OCI-LY3 (cell line): Measurements from ENCODE around the gene PHF3.

ENCODE experiments used
- H2AFZ ChIP-seq: fragments of 200-600, 300-600 bp; shearing (Covaris generic); 2 replicates; pipeline ENCODE4 v1.6.0; 2014; ENCODE audit warnings: antibody characterized with exemption, low read depth, low read length
- H3K27ac ChIP-seq: fragments of 200-600, 300-600 bp; sonication (generic); 2 replicates; pipeline ENCODE4 v1.5.1; 2014; ENCODE audit warnings: mild to moderate bottlenecking, low read length, moderate library complexity, mixed read lengths
- H3K27me3 ChIP-seq: fragments of 200-600, 300-600 bp; sonication (generic); 2 replicates; pipeline ENCODE4 v1.6.1; 2014; ENCODE audit warnings: low read depth, low read length, mixed read lengths
- H3K36me3 ChIP-seq: fragments of 200-600, 300-600 bp; sonication (generic); replicated peaks from 2 replicates; pipeline ENCODE3; 2014; ENCODE audit warnings: low read depth, low read length, mixed read lengths
- H3K4me1 ChIP-seq: fragments of 300-600, 200-600 bp; sonication (generic); 2 replicates; pipeline ENCODE4 v1.6.1; 2014; ENCODE audit warnings: low read length, mixed read lengths
- H3K4me2 ChIP-seq: fragments of 200-600, 300-600 bp; sonication (generic); 2 replicates; pipeline ENCODE4 v1.6.1; 2014; ENCODE audit warnings: low read length, mixed read lengths
- H3K4me3 ChIP-seq: fragments of 300-600, 200-600 bp; sonication (generic); 2 replicates; pipeline ENCODE4 v1.5.1; 2014; ENCODE audit warnings: antibody characterized with exemption, mild to moderate bottlenecking, low read length, moderate library complexity
- H3K79me2 ChIP-seq: fragments of 300-600, 200-600 bp; shearing (Covaris generic); 2 replicates; pipeline ENCODE4 v1.6.1; 2014; ENCODE audit warnings: mild to moderate bottlenecking, low read length, mixed read lengths
- H3K9ac ChIP-seq: fragments of 300-600, 200-600 bp; shearing (Covaris generic); 2 replicates; pipeline ENCODE4 v1.6.0; 2014; ENCODE audit warnings: mild to moderate bottlenecking, low read length, moderate library complexity
- H3K9me3 ChIP-seq: fragments of 200-600, 300-600 bp; shearing (Covaris generic); 2 replicates; pipeline ENCODE4 v1.6.1; 2014; ENCODE audit warnings: low read length, mixed read lengths; ENCODE audit not compliant: insufficient read depth
- H4K20me1 ChIP-seq: fragments of 200-600, 300-600 bp; sonication (generic); 2 replicates; pipeline ENCODE4 v1.6.1; 2016; ENCODE audit warnings: low read length, mixed read lengths; ENCODE audit not compliant: insufficient read depth
- CTCF ChIP-seq: fragments of 200-600, 300-600 bp; sonication (generic); IDR thresholded peaks from 2 replicates; pipeline ENCODE4 v1.5.1; 2014; ENCODE audit warnings: antibody characterized with exemption, low read length, low read depth
- EZH2phosphoT487 ChIP-seq: fragments of 200-600 bp; shearing (Covaris generic); IDR thresholded peaks from 2 replicates; pipeline ENCODE4 v1.6.1; 2018; ENCODE audit warnings: antibody characterized with exemption, mixed run types, low read depth

The PHF3 gene

GRCh38 chr6:63724721-63725120 lies 89.1 kb downstream of the PHF3 start:
- Histone ChIP-seq H2AFZ (no peak overlapping the region), H3K79me2 (no peaks in the 10 kb centered on the region), H3K27ac (no peak overlapping the region), H4K20me1 (no peaks in the 10 kb centered on the region), H3K36me3 (no peaks in the 10 kb centered on the region), H3K27me3 (no peaks in the 10 kb centered on the region), H3K4me1 (no peaks in the 10 kb centered on the region), H3K9me3 (no peaks in the 10 kb centered on the region), H3K4me2 (no peak overlapping the region), H3K9ac (no peak overlapping the region), H3K4me3 (no peak overlapping the region)
- TF ChIP-seq CTCF (no peak), EZH2phosphoT487 (no peak)

- no peaks in the 10 kb centered on the region for H3K4me1 ChIP-seq
- H2AFZ ChIP-seq, result no peak overlapping the region
- no peaks in the 10 kb centered on the region for H3K9me3 ChIP-seq
- no peak overlapping the region for H3K27ac ChIP-seq
- no peaks in the 10 kb centered on the region for H3K36me3 ChIP-seq
- H3K4me3 ChIP-seq, result no peak overlapping the region
- H3K4me2 ChIP-seq, result no peak overlapping the region
- no peaks in the 10 kb centered on the region for H3K27me3 ChIP-seq
- H3K79me2 ChIP-seq, result no peaks in the 10 kb centered on the region
- no peaks in the 10 kb centered on the region for H4K20me1 ChIP-seq
- TF ChIP-seq CTCF (no peak), EZH2phosphoT487 (no peak)
- H3K9ac ChIP-seq, result no peak overlapping the region
These were observed 94.7 kb downstream of the PHF3 start for GRCh38 chr6:63730311-63730710.

GRCh38 chr6:63731930-63732329 lies 96.3 kb downstream of the PHF3 start:
- Histone ChIP-seq H3K9me3 (no peaks in the 10 kb centered on the region), H3K36me3 (no peaks in the 10 kb centered on the region), H3K79me2 (no peaks in the 10 kb centered on the region), H4K20me1 (no peaks in the 10 kb centered on the region), H3K27ac (no peak overlapping the region), H2AFZ (no peak overlapping the region), H3K9ac (no peak overlapping the region), H3K27me3 (no peaks in the 10 kb centered on the region), H3K4me2 (no peak overlapping the region), H3K4me3 (no peak overlapping the region), H3K4me1 (no peaks in the 10 kb centered on the region)
- TF ChIP-seq CTCF, result no peak
- TF ChIP-seq EZH2phosphoT487, result no peak

GRCh38 chr6:63732336-63732735 lies 96.7 kb downstream of the PHF3 start:
- Histone ChIP-seq H3K27me3 (no peaks in the 10 kb centered on the region), H3K27ac (no peak overlapping the region), H3K36me3 (no peaks in the 10 kb centered on the region), H3K4me3 (no peak overlapping the region), H2AFZ (no peak overlapping the region), H3K4me1 (no peaks in the 10 kb centered on the region), H3K79me2 (no peaks in the 10 kb centered on the region), H4K20me1 (no peaks in the 10 kb centered on the region), H3K9ac (no peak overlapping the region), H3K4me2 (no peak overlapping the region), H3K9me3 (no peaks in the 10 kb centered on the region)
- TF ChIP-seq EZH2phosphoT487, result no peak
- TF ChIP-seq CTCF, result no peak
